ENCODE measurements around the gene CCK. TPM values are rescaled to one million over a fixed set of nuclear protein-coding genes. Genes with fewer than 3 reads are reported as not detected.

Gene CCK
- total and polyA plus RNA-seq, 4 donors = 0.25 TPM; not detected in 3

- Histone ChIP-seq H3K4me3 (ENCODE audit: low read depth in 1 of 3, low read length in 3 of 3) (no peak overlapping the region), H3K4me1 (ENCODE audit: control insufficient read depth in 4 of 4, insufficient read depth in 4 of 4, low read length in 3 of 4) (no peaks in the 10 kb centered on the region), H3K36me3 (ENCODE audit: control insufficient read depth in 4 of 4, insufficient read depth in 3 of 4, low read depth in 1 of 4, low read length in 3 of 4) (peaks cover under 1 to 40% (median 25%) of the 10 kb centered on the region in 4 donors), H3K27ac (ENCODE audit: low read depth in 1 of 2, low read length in 2 of 2) (no peak overlapping the region), H3K9ac (ENCODE audit: low read depth in 1 of 2, low read length in 2 of 2) (no peak overlapping the region), H3K27me3 (ENCODE audit: control insufficient read depth in 4 of 4, insufficient read depth in 4 of 4, low read length in 3 of 4) (no peaks in the 10 kb centered on the region), H3K9me3 (ENCODE audit: control insufficient read depth in 4 of 4, low read length in 3 of 4) (no peaks in the 10 kb centered on the region)
- TF ChIP-seq YY1 (IDR thresholded peaks at IDR 0.05) (no peak), ATF3 (IDR thresholded peaks at IDR 0.05) (no peak), RAD21 (IDR thresholded peaks at IDR 0.05) (no peak), HNF4G (IDR thresholded peaks at IDR 0.05) (no peak), HNF4A (conservative IDR thresholded peaks at IDR 0.05) (no peak), RXRA (IDR thresholded peaks at IDR 0.05) (no peak), FOXA1 (IDR thresholded peaks at IDR 0.05) (no peak), GABPA (IDR thresholded peaks at IDR 0.05 in 1 of 2, conservative IDR thresholded peaks at IDR 0.05 in 1 of 2) (no peak)
- TF ChIP-seq, protein P1, sequence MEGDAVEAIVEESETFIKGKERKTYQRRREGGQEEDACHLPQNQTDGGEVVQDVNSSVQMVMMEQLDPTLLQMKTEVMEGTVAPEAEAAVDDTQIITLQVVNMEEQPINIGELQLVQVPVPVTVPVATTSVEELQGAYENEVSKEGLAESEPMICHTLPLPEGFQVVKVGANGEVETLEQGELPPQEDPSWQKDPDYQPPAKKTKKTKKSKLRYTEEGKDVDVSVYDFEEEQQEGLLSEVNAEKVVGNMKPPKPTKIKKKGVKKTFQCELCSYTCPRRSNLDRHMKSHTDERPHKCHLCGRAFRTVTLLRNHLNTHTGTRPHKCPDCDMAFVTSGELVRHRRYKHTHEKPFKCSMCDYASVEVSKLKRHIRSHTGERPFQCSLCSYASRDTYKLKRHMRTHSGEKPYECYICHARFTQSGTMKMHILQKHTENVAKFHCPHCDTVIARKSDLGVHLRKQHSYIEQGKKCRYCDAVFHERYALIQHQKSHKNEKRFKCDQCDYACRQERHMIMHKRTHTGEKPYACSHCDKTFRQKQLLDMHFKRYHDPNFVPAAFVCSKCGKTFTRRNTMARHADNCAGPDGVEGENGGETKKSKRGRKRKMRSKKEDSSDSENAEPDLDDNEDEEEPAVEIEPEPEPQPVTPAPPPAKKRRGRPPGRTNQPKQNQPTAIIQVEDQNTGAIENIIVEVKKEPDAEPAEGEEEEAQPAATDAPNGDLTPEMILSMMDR (IDR thresholded peaks at IDR 0.05; ENCODE audit: low read depth, low read length, missing input control) = no peak
- TF ChIP-seq, protein P2, sequence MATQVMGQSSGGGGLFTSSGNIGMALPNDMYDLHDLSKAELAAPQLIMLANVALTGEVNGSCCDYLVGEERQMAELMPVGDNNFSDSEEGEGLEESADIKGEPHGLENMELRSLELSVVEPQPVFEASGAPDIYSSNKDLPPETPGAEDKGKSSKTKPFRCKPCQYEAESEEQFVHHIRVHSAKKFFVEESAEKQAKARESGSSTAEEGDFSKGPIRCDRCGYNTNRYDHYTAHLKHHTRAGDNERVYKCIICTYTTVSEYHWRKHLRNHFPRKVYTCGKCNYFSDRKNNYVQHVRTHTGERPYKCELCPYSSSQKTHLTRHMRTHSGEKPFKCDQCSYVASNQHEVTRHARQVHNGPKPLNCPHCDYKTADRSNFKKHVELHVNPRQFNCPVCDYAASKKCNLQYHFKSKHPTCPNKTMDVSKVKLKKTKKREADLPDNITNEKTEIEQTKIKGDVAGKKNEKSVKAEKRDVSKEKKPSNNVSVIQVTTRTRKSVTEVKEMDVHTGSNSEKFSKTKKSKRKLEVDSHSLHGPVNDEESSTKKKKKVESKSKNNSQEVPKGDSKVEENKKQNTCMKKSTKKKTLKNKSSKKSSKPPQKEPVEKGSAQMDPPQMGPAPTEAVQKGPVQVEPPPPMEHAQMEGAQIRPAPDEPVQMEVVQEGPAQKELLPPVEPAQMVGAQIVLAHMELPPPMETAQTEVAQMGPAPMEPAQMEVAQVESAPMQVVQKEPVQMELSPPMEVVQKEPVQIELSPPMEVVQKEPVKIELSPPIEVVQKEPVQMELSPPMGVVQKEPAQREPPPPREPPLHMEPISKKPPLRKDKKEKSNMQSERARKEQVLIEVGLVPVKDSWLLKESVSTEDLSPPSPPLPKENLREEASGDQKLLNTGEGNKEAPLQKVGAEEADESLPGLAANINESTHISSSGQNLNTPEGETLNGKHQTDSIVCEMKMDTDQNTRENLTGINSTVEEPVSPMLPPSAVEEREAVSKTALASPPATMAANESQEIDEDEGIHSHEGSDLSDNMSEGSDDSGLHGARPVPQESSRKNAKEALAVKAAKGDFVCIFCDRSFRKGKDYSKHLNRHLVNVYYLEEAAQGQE (IDR thresholded peaks at IDR 0.05) = no peak
- TF ChIP-seq, protein P3, sequence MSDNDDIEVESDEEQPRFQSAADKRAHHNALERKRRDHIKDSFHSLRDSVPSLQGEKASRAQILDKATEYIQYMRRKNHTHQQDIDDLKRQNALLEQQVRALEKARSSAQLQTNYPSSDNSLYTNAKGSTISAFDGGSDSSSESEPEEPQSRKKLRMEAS (IDR thresholded peaks at IDR 0.05) = no peak
- no peak for DNase-seq (ENCODE audit: low spot score)
- 89% methylated on average over 6 of the region's 6 CpGs for WGBS
Measured at GRCh38 chr3:42213417-42213816, 52.6 kb downstream of the CCK start.

- no peak overlapping the region for H3K4me3 ChIP-seq (ENCODE audit: low read depth in 1 of 3, low read length in 3 of 3)
- no peaks in the 10 kb centered on the region for H3K4me1 ChIP-seq (ENCODE audit: control insufficient read depth in 4 of 4, insufficient read depth in 4 of 4, low read length in 3 of 4)
- no peak for DNase-seq (ENCODE audit: low spot score)
- no peak for TF ChIP-seq ATF3 (IDR thresholded peaks at IDR 0.05)
- TF ChIP-seq RAD21 (IDR thresholded peaks at IDR 0.05) = no peak
- TF ChIP-seq TAF1 (conservative IDR thresholded peaks at IDR 0.05) = no peak
- TF ChIP-seq JUND (IDR thresholded peaks at IDR 0.05) = no peak
- TF ChIP-seq GABPA (IDR thresholded peaks at IDR 0.05 in 1 of 2, conservative IDR thresholded peaks at IDR 0.05 in 1 of 2) = no peak
- TF ChIP-seq, protein P1 (IDR thresholded peaks at IDR 0.05; ENCODE audit: low read depth, low read length, missing input control) = no peak
- WGBS = 88% methylated on average over 2 of the region's 2 CpGs
- H3K27me3 ChIP-seq (ENCODE audit: control insufficient read depth in 4 of 4, insufficient read depth in 4 of 4, low read length in 3 of 4) = no peaks in the 10 kb centered on the region
- peaks cover 2 to 47% (median 28%) of the 10 kb centered on the region in 4 donors for H3K36me3 ChIP-seq (ENCODE audit: control insufficient read depth in 4 of 4, insufficient read depth in 3 of 4, low read depth in 1 of 4, low read length in 3 of 4)
- no peaks in the 10 kb centered on the region for H3K9me3 ChIP-seq (ENCODE audit: control insufficient read depth in 4 of 4, low read length in 3 of 4)
- H3K9ac ChIP-seq (ENCODE audit: low read depth in 1 of 2, low read length in 2 of 2) = no peak overlapping the region
- no peak overlapping the region for H3K27ac ChIP-seq (ENCODE audit: low read depth in 1 of 2, low read length in 2 of 2)
Measured at GRCh38 chr3:42210726-42211125, 55.3 kb downstream of the CCK start.
